Natural killer cell (primary cell): ENCODE results near the gene EP400. TPM values are rescaled to one million over a fixed set of nuclear protein-coding genes. Genes with fewer than 3 reads are reported as not detected.

Experiments
- ATAC-seq, 3 donors: fragments of 150-1000 bp in 2 of 3; fragments of 200-7000 bp in 1 of 3; cut with Tn5 transposase; 1 replicate in 1 of 3; 2 replicates in 2 of 3; pipeline ENCODE4 v1.10.0; 2021; ENCODE audit warnings: mild to moderate bottlenecking in 2 of 3, moderate library complexity in 2 of 3
- DNase-seq, 2 donors: peaks; one replicate each; pipeline versions ENCODE4 v3.0.0 to v3.0.0-alpha.2; 2013 to 2021; ENCODE audit warnings: mixed read lengths in 1 of 2
- H3K27ac ChIP-seq: one replicate; pipeline ENCODE4 v1.5.1; 2013; ENCODE audit warnings: mild to moderate bottlenecking, low read length
- H3K27me3 ChIP-seq: one replicate; pipeline ENCODE4 v1.6.1; 2013; ENCODE audit warnings: low read length; ENCODE audit not compliant: control insufficient read depth, insufficient read depth
- H3K36me3 ChIP-seq: one replicate; pipeline ENCODE4 v1.6.1; 2013; ENCODE audit warnings: low read length; ENCODE audit not compliant: control insufficient read depth, insufficient read depth
- H3K4me1 ChIP-seq: one replicate; pipeline ENCODE4 v1.6.1; 2013; ENCODE audit warnings: low read length; ENCODE audit not compliant: control insufficient read depth, insufficient read depth
- H3K4me3 ChIP-seq: one replicate; pipeline ENCODE4 v1.5.1; 2013; ENCODE audit warnings: low read length
- H3K9me3 ChIP-seq: one replicate; pipeline ENCODE4 v1.6.1; 2013; ENCODE audit warnings: low read length; ENCODE audit not compliant: control insufficient read depth, insufficient read depth
- H3K27ac Mint-ChIP-seq, 2 donors: one replicate each; pipeline ENCODE4 v1.8.0; 2022; ENCODE audit warnings: mild to moderate bottlenecking in 2 of 2, mixed read lengths in 2 of 2, moderate library complexity in 1 of 2
- H3K27me3 Mint-ChIP-seq, 2 donors: one replicate each; pipeline ENCODE4 v1.8.0; 2022; ENCODE audit warnings: low read depth in 2 of 2, mixed read lengths in 2 of 2
- H3K36me3 Mint-ChIP-seq: one replicate; pipeline ENCODE4 v1.8.0; 2022; ENCODE audit warnings: mixed read lengths
- H3K4me1 Mint-ChIP-seq, 2 donors: one replicate each; pipeline ENCODE4 v1.8.0; 2022; ENCODE audit warnings: mixed read lengths in 2 of 2
- H3K4me3 Mint-ChIP-seq: one replicate; pipeline ENCODE4 v1.8.0; 2022; ENCODE audit warnings: mild to moderate bottlenecking, moderate library complexity, mixed read lengths
- H3K9me3 Mint-ChIP-seq, 2 donors: one replicate each; pipeline ENCODE4 v1.8.0; 2022; ENCODE audit warnings: mixed read lengths in 2 of 2
- CTCF ChIP-seq: fragments of 200-600 bp; IDR thresholded peaks from one replicate; pipeline ENCODE4 v1.8.0; 2022; ENCODE audit warnings: antibody characterized with exemption
- WGBS: methylation state at CpG from one replicate; pipeline ENCODE4 v1.1.7; 2013; ENCODE audit warnings: missing lambda C conversion rate; ENCODE audit not compliant: insufficient coverage; 5-methylcytosine and 5-hydroxymethylcytosine counted together
- intact Hi-C: fragments of 100-400 bp; cut with micrococcal nuclease; formaldehyde crosslinking; loops from one replicate; pipeline ENCODE4 v1.14.2; 2022
- total RNA-seq, 4 donors: library from RNA; stranded (reverse); fragments of 120-200 nt in 1 of 4; gene quantifications; one replicate each; pipeline versions ENCODE4 v1.2.3 to v1.2.4, GENCODE V29; 2013 to 2022

The EP400 gene
- total RNA-seq, 3 donors from 2014 or later (not counting 1 experiment from before 2014, with no cell fraction given) = 62.8 to 81.1 (median 80.1) TPM

GRCh38 chr12:131919051-131919347, 30.7 kb upstream of the EP400 start:
- Mint-ChIP-seq H3K36me3 (no peaks in the 10 kb centered on the region), H3K27me3 (no peaks in the 10 kb centered on the region), H3K9me3 (no peaks in the 10 kb centered on the region), H3K4me3 (no peak overlapping the region), H3K4me1 (no peaks in the 10 kb centered on the region), H3K27ac (peak overlapping the region in 1 of 2 donors; percentile 51)
- ATAC-seq = no peak
- WGBS = 89% methylated on average over 19 of the region's 19 CpGs
- TF ChIP-seq CTCF = no peak
- H3K36me3 ChIP-seq = peaks cover 27% of the 10 kb centered on the region
- no peaks in the 10 kb centered on the region for H3K9me3 ChIP-seq
- no peak for DNase-seq
- intact Hi-C loops = no loop called here
- H3K27ac ChIP-seq = no peak overlapping the region
- no peak overlapping the region for H3K4me3 ChIP-seq
- no peaks in the 10 kb centered on the region for H3K27me3 ChIP-seq
- no peaks in the 10 kb centered on the region for H3K4me1 ChIP-seq

- Mint-ChIP-seq H3K4me1 (no peaks in the 10 kb centered on the region), H3K27me3 (no peaks in the 10 kb centered on the region), H3K4me3 (no peak overlapping the region), H3K27ac (no peak overlapping the region), H3K9me3 (no peaks in the 10 kb centered on the region), H3K36me3 (no peaks in the 10 kb centered on the region)
- 96% methylated on average over 37 of the region's 37 CpGs for WGBS
- DNase-seq = no peak
- Histone ChIP-seq H3K36me3 (peaks cover 22% of the 10 kb centered on the region), H3K4me1 (peaks cover 5% of the 10 kb centered on the region), H3K27ac (no peak overlapping the region), H3K4me3 (no peak overlapping the region), H3K27me3 (no peaks in the 10 kb centered on the region), H3K9me3 (no peaks in the 10 kb centered on the region)
- TF ChIP-seq CTCF = no peak
- intact Hi-C loops = no loop called here
- ATAC-seq = peak in 2 of 3 donors; percentile 8 to 19
Measured at GRCh38 chr12:131919366-131920156, 30.2 kb upstream of the EP400 start.

- Mint-ChIP-seq H3K36me3 (no peaks in the 10 kb centered on the region), H3K4me3 (no peak overlapping the region), H3K27me3 (no peaks in the 10 kb centered on the region), H3K4me1 (no peaks in the 10 kb centered on the region), H3K9me3 (no peaks in the 10 kb centered on the region), H3K27ac (no peak overlapping the region)
- H3K27me3 ChIP-seq = no peaks in the 10 kb centered on the region
- no peak overlapping the region for H3K4me3 ChIP-seq
- no peak for ATAC-seq
- H3K27ac ChIP-seq = no peak overlapping the region
- peaks cover 17% of the 10 kb centered on the region for H3K36me3 ChIP-seq
- intact Hi-C loops = no loop called here
- TF ChIP-seq CTCF = no peak
- H3K4me1 ChIP-seq = peaks cover 10% of the 10 kb centered on the region
- DNase-seq = no peak
- no peaks in the 10 kb centered on the region for H3K9me3 ChIP-seq
- 94% methylated on average over 14 of the region's 14 CpGs for WGBS
Measured at GRCh38 chr12:131920157-131920508, 29.6 kb upstream of the EP400 start.
